Loucy (cell line): ENCODE results near the gene CD38.

Experiments
- CTCF ChIP-seq: fragments of 200-600 bp; sonication (generic); conservative IDR thresholded peaks from 2 replicates; pipeline ENCODE4 v1.5.1; 2014; ENCODE audit warnings: mild to moderate bottlenecking, antibody characterized with exemption, low read length
- EZH2phosphoT487 ChIP-seq: fragments of 200-600 bp; IDR thresholded peaks from 2 replicates; pipeline ENCODE4 v1.6.1; 2018; ENCODE audit warnings: antibody characterized with exemption, mild to moderate bottlenecking, moderate library complexity, borderline replicate concordance

GRCh38 chr4:15883610-15884243 lies 105.6 kb downstream of the CD38 start:
- TF ChIP-seq CTCF (no peak), EZH2phosphoT487 (no peak)
